Chondrocyte (in vitro differentiated cells): ENCODE data around the gene ADGRD1. TPM values are rescaled to one million over a fixed set of nuclear protein-coding genes. Genes with fewer than 3 reads are reported as not detected.
A peak's percentile ranks its signal among the peaks of the same experiment; 100 is the strongest.

Experiments
- DNase-seq: peaks from one replicate; pipeline ENCODE4 v3.0.0; 2021; ENCODE audit warnings: mixed read lengths, low spot score
- H3K27ac Mint-ChIP-seq: one replicate; pipeline ENCODE4 v1.8.0; 2021; ENCODE audit warnings: mild to moderate bottlenecking, moderate library complexity, mixed read lengths; ENCODE audit not compliant: unreplicated experiment
- H3K27me3 Mint-ChIP-seq: 2 replicates; pipeline ENCODE4 v1.8.0; 2021; ENCODE audit warnings: low read depth, mixed read lengths
- H3K36me3 Mint-ChIP-seq: 2 replicates; pipeline ENCODE4 v1.8.0; 2021; ENCODE audit warnings: low read depth, mixed read lengths
- H3K4me1 Mint-ChIP-seq: 2 replicates; pipeline ENCODE4 v1.8.0; 2021; ENCODE audit warnings: low read depth, mild to moderate bottlenecking, mixed read lengths
- H3K4me3 Mint-ChIP-seq: one replicate; pipeline ENCODE4 v1.8.0; 2021; ENCODE audit warnings: mild to moderate bottlenecking, moderate library complexity, mixed read lengths; ENCODE audit not compliant: unreplicated experiment
- H3K9me3 Mint-ChIP-seq: 2 replicates; pipeline ENCODE4 v1.8.0; 2021; ENCODE audit warnings: low read depth, mixed read lengths
- CTCF ChIP-seq: fragments of 200-600 bp; sonication (generic); IDR thresholded peaks from 2 replicates; pipeline ENCODE4 v1.5.0; 2021; ENCODE audit warnings: antibody characterized with exemption, mild to moderate bottlenecking, moderate library complexity
- total RNA-seq: library from RNA; stranded (reverse); gene quantifications from 3 replicates; pipeline ENCODE4 v1.2.1, GENCODE V29; 2021

The ADGRD1 gene
- total RNA-seq, 1 donor from 2014 or later, result 4.7 TPM

- no peak for TF ChIP-seq CTCF
These were observed 166.2 kb downstream of the ADGRD1 start for GRCh38 chr12:131119936-131120335.

GRCh38 chr12:131120831-131121271, 167.1 kb downstream of the ADGRD1 start:
- Mint-ChIP-seq H3K4me1 (peaks cover 3% of the 10 kb centered on the region), H3K36me3 (no peaks in the 10 kb centered on the region), H3K9me3 (no peaks in the 10 kb centered on the region), H3K4me3 (no peak overlapping the region), H3K27me3 (peaks cover 5% of the 10 kb centered on the region), H3K27ac (no peak overlapping the region)
- DNase-seq, result peak; percentile 78
- TF ChIP-seq CTCF, result no peak

More at GRCh38 chr12:131119936-131120335, 166.2 kb downstream of the ADGRD1 start:
- Mint-ChIP-seq H3K4me1 (peaks cover 7% of the 10 kb centered on the region), H3K9me3 (no peaks in the 10 kb centered on the region), H3K36me3 (no peaks in the 10 kb centered on the region), H3K27ac (no peak overlapping the region), H3K4me3 (no peak overlapping the region), H3K27me3 (peaks cover 3% of the 10 kb centered on the region)
- DNase-seq, result peak; percentile 63

- H3K4me1 Mint-ChIP-seq, result no peaks in the 10 kb centered on the region
- H3K36me3 Mint-ChIP-seq, result no peaks in the 10 kb centered on the region
- H3K27ac Mint-ChIP-seq, result no peak overlapping the region
- peaks cover 5% of the 10 kb centered on the region for H3K27me3 Mint-ChIP-seq
- H3K4me3 Mint-ChIP-seq, result no peak overlapping the region
- TF ChIP-seq CTCF, result no peak
- H3K9me3 Mint-ChIP-seq, result no peaks in the 10 kb centered on the region
- peak; percentile 87 for DNase-seq
These were observed 168.1 kb downstream of the ADGRD1 start for GRCh38 chr12:131121705-131122405.

- no peaks in the 10 kb centered on the region for H3K36me3 Mint-ChIP-seq
- H3K4me3 Mint-ChIP-seq, result no peak overlapping the region
- H3K27ac Mint-ChIP-seq, result no peak overlapping the region
- no peak for TF ChIP-seq CTCF
- DNase-seq, result peak; percentile 47
- H3K9me3 Mint-ChIP-seq, result no peaks in the 10 kb centered on the region
- peaks cover 5% of the 10 kb centered on the region for H3K27me3 Mint-ChIP-seq
- no peaks in the 10 kb centered on the region for H3K4me1 Mint-ChIP-seq
These were observed 168.9 kb downstream of the ADGRD1 start for GRCh38 chr12:131122631-131123030.

- no peaks in the 10 kb centered on the region for H3K4me1 Mint-ChIP-seq
- no peaks in the 10 kb centered on the region for H3K36me3 Mint-ChIP-seq
- no peaks in the 10 kb centered on the region for H3K9me3 Mint-ChIP-seq
- peak; percentile 59 for DNase-seq
- H3K4me3 Mint-ChIP-seq, result no peak overlapping the region
- H3K27me3 Mint-ChIP-seq, result peaks cover 3% of the 10 kb centered on the region
- TF ChIP-seq CTCF, result no peak
- H3K27ac Mint-ChIP-seq, result no peak overlapping the region
These were observed 170.1 kb downstream of the ADGRD1 start for GRCh38 chr12:131123817-131124216.
